ENCODE results near the gene GRHPR.
"Not testable (repeated sequence)": the region's sequence is repeated elsewhere in the genome, so short reads cannot be mapped to it uniquely, and the experiment has no call there.

The GRHPR gene

GRCh38 chr9:37422289-37423104 is at the start of gene GRHPR:
Gene GRHPR (plus strand): TSS chr9:37422696. CDS start chr9:37422751, 55 bp downstream.
- DNase-seq = peak; percentile 7

- DNase-seq = no peak
These were observed 49.7 kb upstream of the GRHPR start for GRCh38 chr9:37372839-37373238.

- no peak for DNase-seq
These were observed 48.9 kb upstream of the GRHPR start for GRCh38 chr9:37373621-37374020.

- DNase-seq = no peak
These were observed 47.6 kb upstream of the GRHPR start for GRCh38 chr9:37374892-37375291.

- DNase-seq = no peak
These were observed 44.5 kb upstream of the GRHPR start for GRCh38 chr9:37377688-37378612.

GRCh38 chr9:37378613-37379004 is 43.9 kb upstream of the GRHPR start:
- DNase-seq = no peak

- DNase-seq = no peak
These were observed 42.7 kb upstream of the GRHPR start for GRCh38 chr9:37379835-37380234.

GRCh38 chr9:37380570-37380969 is 41.9 kb upstream of the GRHPR start:
- no peak for DNase-seq

- DNase-seq = no peak
These were observed 41.3 kb upstream of the GRHPR start for GRCh38 chr9:37381094-37381741.

- DNase-seq = no peak
These were observed 40.1 kb upstream of the GRHPR start for GRCh38 chr9:37382161-37382981.

GRCh38 chr9:37382982-37383357 is 39.5 kb upstream of the GRHPR start:
- DNase-seq = no peak

GRCh38 chr9:37383393-37383792 is 39.1 kb upstream of the GRHPR start:
- no peak for DNase-seq

GRCh38 chr9:37383876-37384746 is 38.4 kb upstream of the GRHPR start:
- DNase-seq = no peak

GRCh38 chr9:37385286-37385685 is 37.2 kb upstream of the GRHPR start:
- no peak for DNase-seq

GRCh38 chr9:37386988-37387387 is 35.5 kb upstream of the GRHPR start:
- DNase-seq = no peak

- no peak for DNase-seq
These were observed 31.7 kb upstream of the GRHPR start for GRCh38 chr9:37390759-37391158.

- DNase-seq = no peak
These were observed 30.2 kb upstream of the GRHPR start for GRCh38 chr9:37392272-37392671.

GRCh38 chr9:37395229-37395628 is 27.3 kb upstream of the GRHPR start:
- DNase-seq = no peak

GRCh38 chr9:37395663-37396062 is 26.8 kb upstream of the GRHPR start:
- no peak for DNase-seq

GRCh38 chr9:37397948-37398347 is 24.5 kb upstream of the GRHPR start:
- DNase-seq = not testable (repeated sequence)

- DNase-seq = no peak
These were observed 24.0 kb upstream of the GRHPR start for GRCh38 chr9:37398464-37399025.
